ELR (cell line): ENCODE measurements around the gene TRIM47.

Experiments
- DNase-seq: peaks from one replicate; pipeline ENCODE4 v3.0.0-alpha.2; 2015; ENCODE audit warnings: low read depth

The TRIM47 gene, protein sequence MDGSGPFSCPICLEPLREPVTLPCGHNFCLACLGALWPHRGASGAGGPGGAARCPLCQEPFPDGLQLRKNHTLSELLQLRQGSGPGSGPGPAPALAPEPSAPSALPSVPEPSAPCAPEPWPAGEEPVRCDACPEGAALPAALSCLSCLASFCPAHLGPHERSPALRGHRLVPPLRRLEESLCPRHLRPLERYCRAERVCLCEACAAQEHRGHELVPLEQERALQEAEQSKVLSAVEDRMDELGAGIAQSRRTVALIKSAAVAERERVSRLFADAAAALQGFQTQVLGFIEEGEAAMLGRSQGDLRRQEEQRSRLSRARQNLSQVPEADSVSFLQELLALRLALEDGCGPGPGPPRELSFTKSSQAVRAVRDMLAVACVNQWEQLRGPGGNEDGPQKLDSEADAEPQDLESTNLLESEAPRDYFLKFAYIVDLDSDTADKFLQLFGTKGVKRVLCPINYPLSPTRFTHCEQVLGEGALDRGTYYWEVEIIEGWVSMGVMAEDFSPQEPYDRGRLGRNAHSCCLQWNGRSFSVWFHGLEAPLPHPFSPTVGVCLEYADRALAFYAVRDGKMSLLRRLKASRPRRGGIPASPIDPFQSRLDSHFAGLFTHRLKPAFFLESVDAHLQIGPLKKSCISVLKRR

DNA sequence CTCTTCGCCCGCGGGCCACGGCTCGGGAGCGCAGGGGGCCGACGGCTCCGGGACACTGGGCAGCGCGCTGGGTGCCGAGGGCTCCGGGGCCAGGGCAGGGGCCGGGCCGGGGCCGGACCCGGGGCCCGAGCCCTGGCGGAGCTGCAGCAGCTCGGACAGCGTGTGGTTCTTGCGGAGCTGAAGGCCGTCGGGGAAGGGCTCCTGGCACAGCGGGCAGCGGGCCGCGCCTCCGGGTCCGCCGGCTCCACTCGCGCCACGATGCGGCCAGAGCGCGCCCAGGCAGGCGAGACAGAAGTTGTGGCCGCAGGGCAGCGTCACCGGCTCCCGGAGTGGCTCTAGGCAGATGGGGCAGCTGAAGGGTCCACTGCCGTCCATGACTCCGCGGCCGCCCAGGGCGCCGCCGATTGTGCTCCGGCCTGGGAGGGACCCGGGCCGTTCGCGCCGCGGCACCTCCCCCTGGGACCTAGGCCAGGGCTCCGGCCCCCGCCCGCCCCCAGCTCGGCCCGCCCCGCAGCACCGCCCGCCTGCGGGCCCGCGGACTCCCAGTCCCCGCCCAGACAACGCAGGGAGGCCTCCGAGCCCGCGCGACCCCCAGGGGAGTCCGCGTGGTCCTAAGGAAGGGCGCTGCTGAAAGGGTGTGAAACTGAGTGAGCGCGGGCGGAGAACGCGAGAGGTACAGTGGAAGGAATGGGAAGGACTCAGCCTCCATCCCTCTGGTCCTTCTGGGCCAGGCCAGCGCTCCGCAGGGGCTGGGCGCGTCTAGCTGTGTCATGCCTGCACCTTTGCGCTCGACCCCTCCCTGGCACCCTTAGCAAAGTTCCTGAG is at the start of gene TRIM47:
TRIM47 (minus strand) TSS at position 408 of the 825 bp plus-strand sequence; CDS start at position 375, 33 bp downstream.
- DNase-seq = peak; percentile 69

DNA sequence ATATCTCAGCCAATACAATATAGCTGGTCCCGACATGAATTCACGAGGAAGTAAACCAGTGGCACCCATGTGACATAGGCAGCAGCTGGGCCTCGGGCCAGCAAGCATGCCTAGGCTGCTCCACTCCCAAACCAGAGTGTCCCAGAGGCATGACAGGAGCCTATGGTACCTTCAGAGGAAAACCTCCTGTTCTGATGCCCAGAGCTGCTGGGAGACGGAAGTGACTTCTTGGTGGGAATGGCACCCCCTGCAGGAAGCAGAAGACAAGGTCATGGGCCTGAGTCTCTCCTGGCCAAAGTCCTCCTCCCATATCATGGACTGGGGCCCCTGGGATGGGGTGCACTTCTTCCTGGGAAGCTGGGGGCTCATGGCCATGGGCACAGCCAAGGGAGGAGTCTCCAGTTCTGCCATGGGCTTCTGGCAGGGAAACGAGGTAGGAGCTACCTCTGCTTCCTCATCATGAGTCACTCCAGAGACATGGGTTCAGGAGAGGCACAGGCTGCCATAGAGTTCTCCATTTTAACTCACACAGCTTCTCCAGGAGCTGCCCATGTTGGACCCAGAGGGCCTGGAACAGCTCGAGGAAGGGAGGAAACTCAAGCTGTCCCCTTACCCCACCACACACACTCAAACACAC is 49.0 kb upstream of the TRIM47 start:
- DNase-seq = peak; percentile 35

DNA sequence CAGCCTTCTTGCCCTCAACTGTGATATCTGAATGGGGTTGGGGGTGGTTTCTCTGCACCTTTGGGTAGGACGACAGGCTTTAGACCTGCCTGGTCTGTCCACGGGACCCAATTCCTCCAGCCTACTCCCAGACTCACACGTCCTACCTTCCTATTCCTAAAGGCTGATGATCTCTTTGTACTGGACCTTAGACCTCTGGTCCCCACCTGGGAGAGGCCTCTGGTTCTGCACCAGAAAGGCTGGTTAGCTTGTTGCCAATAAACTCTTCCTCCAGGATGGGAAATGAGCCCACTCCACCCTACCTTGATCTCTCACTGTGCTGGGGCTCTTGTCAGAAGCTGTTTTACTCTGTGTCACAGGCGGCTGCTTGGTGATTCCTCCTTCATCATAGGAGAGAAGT is 48.1 kb upstream of the TRIM47 start:
- no peak for DNase-seq

DNA sequence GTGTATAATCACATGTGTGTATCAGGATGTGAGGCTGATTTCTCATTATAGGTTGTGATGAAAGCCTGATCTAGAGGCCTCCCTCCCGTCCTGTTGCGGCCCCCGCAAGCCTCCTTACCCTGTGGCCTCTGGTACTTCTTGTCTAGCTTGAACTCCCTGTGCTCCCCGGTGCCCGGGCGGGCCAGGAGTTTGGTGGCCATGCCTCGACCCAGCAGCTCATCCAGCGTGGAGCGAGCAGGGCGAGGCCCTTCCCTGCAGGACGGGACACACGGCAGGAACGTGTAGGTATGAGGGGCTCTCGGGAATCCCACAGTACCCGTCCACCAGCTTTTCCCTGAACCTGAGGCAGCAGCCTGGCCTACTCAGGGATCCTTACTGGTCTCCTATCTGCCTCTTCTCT is 47.5 kb upstream of the TRIM47 start:
- no peak for DNase-seq

DNA sequence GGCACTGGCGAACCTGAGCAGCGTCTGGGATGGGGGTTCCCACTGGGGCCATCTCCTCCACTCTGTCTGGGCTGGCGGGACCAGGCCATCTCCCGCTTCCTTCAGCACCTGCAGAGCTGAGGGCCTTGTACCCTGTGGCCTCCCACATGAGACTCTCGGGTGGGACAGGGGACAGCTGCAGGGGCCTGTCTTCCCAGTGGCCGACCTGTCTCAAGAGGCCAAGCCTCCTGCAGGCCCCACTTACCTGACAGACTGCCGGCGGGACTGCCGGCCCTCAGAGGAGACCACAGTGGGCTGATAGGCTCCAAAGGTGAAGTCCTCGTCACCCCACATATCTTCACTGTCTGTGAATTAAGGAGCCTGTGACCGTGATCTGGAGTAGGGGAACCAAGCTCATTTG is 46.7 kb upstream of the TRIM47 start:
- no peak for DNase-seq

DNA sequence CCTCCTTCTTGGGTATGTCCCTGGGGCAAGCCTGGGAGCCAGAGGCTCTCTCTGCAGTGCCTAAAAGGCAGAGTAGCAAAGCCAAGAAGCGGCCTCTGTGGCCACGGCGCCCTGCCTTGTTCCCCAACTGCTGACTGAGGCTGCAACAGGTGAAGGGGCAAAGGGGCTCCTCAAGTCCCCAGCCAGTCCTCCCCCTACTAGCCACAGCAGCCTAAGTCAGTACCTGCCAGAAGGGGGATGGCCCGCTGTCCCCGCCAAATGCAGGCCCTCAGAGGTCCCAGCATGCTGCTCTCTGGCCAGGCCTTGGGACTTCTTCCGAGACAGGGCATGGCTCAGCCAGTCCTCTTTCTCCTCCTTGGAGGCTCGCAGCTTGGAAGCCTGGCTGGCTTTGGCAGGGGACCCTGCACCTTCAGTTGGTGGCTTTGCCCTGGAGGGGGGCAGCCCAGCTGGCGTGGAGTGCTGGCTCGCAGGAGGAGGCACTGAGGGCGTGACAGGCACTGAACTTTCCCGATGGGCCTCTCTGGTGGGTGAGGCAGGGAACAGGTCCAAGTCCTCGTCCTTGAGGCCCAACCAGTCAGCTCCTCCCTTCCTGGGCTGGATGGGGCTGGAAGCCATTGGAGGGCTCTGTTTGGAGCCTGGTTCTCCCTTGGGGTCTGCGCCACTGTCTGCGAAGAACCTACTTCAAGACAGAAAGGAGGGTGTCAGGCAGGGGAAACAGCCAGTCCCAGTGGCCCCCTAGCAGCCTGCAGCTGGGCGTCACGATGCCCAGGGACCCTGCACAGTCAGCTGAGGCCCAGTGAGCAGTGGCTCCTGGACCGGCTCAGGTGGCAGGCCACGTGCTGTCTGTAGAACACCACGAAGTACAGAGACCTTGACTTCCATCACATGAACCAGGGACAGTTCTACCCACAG is 44.8 kb upstream of the TRIM47 start:
- no peak for DNase-seq

DNA sequence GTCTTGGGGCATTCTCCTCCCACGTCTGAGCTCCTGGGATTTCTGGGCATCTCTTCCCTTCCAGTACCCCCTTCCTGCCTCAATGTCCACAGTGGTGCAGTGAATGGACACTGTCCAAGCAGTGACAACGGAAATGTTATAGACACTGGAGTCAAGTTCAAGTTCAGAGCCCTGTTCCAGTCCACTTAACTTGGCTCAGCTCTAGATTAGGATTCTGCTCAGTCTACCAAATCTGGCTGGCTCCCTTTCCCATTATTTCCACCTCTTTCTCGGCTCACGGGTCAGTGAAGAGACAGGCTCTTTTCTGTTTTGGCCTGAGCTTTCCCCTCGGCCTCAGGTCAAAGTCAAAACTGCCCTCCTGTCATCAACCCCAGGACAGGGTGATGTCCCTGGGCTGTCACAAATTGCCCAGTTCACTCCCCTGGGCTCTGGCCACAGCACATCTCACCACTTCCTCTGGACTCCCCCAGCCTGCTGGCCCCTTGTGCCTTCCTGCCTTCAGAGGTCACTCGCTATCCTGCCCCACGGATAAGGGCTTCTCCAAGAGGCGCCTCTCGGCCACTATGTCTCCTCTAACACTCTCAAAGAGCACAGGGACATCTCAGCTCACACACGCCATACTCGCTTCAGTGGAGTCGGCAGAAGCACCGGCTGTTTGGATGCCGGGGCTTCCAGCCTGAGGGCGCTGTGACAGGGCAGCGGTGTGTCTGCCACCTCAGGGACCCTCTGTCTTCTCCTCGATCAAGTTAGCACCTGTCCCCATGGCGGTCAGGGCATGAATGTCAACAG is 44.0 kb upstream of the TRIM47 start:
- DNase-seq = no peak

DNA sequence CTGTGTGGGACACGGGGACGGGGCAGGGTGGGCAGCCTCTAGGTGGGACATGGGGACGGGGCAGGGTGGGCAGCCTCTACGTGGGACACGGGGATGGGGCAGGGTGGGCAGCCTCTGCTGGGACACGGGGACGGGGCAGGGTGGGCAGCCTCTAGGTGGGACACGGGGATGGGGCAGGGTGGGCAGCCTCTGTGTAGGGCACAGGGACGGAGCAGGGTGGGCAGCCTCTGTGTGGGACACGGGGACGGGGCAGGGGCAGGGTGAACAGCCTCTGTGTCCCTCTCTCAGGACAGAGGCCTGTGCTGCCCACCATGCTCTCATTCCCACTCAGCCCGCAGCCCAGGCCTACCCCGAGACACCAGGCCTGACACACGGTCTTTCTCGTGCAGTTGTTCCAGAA is 43.2 kb upstream of the TRIM47 start:
- DNase-seq = no peak

DNA sequence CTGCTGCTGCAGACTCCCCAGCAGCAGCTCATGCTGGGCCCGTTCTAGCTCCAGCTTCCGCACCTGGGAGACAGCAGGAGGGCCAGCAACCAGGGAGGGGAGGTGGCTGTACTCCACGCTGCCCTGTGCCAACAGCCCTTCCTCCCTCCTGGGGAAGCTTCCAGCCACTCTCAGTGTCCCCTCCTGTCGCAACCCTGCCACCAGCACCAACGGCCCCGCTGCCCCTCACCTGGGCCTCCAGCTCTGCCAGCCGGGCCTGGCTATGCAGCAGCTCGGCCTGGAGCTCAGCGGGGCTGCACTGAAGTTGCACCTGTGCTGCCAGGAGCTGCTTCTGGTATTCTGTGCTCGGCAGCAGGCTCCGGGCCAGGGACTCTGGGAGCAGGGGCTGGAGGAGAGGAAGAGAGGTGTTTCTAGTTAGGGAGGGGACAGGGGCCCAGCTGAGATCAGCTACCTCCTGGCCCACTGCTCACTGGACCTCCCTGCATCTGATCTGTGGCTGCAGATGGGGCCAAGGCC is 41.7 kb upstream of the TRIM47 start:
- no peak for DNase-seq

DNA sequence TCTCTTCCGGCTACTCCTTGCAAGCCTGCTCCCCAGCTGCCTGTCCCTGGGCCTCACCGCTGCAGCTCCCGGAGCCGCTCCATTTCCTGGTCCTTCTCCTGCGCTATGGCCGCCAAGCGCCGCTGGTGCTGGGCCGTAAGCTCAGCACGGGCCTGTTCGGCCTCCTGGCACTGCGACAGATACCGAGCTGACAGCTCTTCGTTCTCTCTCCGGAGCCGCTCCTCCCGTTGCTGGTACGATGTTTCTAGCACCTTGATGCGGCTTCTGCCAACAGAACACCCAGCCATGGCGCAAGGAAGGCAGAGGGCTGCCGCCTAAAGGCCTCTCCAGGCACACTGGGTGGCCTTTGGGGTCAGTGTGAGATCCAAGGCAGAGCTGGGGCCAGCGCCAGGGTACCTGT is 41.2 kb upstream of the TRIM47 start:
- DNase-seq = no peak

DNA sequence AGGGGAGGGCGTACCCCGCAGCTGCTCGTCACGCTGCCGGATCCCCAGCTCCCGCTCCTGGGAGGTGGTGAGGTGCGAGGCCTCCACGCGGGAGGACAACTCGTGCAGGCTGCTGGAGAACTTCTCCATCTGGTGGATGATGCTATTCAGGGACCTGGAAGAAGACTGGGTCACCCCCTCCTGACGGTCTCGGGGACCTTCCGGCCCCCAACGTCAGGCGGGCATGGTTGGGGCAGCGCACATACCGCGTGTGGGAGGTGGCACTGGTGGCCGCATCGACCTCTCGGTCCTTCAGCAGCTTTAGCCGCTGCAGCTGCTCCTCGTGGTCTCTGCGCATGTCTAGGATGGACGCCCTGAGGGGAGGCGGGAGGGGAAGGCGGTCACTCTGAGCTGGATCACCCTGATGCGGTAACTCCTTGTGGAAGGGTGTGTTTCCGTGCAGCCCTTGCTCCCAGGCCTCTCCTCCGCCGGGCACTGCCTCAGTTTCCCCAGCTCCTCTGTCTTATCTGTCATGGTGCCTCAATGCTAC is 39.6 kb upstream of the TRIM47 start:
- DNase-seq = no peak

DNA sequence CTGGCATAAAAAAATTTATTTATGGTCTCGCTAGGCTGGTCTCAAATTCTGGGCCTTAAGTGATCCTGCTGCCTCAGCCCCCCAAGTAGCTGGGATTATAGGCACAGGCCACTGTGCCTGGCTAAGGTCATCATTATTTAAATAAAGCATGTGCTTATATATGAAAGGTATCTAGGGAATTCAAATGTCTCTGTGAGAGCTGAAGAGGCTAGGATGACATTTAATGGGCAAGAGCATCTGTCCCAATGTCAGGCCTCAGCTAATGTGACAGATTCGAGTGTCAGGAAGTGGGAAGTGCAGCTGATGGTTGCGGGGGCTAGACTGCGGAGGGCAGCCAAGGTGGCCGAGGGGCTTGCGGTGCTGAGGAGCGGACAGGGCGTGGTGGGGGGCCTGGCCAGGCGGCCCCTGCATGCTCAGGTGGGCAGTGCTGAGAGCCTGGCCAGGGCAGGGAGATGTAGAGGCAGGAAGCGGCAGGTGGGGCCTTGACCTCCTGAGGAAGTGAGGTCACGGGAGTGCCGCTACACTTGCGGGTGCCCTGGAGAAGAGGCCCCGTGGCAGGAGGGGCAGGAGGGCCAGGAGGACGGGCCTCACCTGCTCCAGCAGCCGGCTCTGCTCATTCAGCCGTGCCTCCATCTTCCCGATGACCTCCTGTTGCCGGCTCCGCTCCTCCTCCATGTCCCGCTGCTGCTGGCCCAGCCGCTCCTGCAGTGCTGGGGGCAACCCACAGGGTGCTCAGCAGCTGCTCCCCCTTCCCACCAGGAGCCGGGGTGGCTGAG is 38.9 kb upstream of the TRIM47 start:
- no peak for DNase-seq

DNA sequence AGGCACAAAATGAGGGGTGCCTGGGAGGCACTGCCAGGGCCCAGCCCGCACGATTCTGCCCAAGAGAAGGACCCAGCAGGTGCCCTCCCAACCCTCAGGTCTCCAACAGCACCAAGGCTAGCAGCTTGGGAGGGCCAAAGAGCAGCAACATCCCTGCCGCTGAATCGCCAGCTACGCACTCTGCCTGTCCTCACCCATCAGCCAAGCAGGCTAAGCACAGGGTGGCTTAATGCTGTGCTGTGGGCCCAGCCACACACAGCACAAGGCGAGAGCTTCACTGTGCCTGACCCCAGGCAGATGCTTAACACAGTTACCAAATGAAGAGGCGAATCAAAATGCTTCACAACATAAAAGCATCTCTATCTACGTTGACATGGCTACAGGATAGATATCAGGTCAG is 36.9 kb upstream of the TRIM47 start:
- DNase-seq = no peak

DNA sequence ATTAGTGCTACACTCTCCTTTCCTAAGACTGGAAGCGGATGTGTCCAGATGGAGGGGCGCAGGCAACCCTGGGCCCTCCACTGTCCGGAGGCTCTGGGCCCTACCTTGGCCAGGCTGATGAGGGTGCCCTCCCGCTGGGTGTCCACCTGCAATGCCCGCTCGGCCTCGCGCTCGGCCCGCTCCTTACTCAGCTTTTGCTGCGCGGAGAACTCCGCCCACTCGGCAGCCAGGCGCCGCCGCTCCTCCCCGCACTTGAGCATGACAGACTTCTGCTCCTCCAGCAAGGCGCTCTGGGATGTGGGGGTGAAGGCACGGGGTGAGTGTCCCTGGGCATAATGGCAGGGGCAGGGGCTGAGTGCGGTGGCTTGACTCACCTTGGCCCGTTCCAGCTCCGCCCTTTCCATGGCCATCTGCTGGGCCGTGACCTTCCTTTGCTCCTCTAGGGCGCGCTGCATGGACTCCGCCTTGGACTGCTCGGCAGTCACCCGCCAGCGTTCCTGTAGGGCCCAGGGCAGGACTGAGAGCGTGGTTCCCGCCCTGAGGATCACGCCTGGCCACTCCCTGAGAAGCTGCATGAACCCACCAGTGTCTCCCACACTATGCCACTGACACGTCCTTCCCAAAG is 36.4 kb upstream of the TRIM47 start:
- DNase-seq = no peak

DNA sequence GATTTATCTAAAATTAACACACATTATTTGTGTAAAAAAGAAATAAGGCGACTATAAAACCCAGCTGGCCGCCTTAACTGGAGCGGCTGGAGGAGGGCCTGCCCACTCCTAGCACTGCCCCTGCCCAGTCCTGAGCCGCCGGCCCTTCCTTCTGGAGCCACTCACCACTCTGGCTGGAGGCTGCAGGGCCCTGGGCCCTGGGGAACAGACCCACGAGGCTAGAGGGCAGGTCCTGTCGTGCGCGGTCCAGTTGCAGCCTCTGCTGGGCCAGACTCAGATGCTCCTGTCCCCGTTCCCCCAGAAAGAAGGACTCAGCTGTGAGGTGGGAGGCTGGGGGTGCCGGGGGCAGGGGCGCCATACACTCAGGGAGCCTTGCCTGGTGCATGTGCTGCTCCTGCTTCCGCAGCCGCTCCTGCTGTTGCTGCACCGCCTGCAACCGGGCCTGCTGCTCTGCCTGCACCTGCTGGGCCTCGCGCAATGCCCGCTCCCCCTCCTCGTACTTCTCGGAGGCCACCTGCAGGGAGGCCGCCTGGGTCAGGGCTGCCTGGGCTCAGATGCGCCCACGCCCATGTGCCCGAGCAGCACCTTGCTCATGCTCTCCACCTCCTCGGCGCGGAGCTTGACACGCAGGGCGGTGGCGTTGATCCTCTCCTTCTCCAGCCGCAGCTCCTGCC is 35.3 kb upstream of the TRIM47 start:
- DNase-seq = no peak

DNA sequence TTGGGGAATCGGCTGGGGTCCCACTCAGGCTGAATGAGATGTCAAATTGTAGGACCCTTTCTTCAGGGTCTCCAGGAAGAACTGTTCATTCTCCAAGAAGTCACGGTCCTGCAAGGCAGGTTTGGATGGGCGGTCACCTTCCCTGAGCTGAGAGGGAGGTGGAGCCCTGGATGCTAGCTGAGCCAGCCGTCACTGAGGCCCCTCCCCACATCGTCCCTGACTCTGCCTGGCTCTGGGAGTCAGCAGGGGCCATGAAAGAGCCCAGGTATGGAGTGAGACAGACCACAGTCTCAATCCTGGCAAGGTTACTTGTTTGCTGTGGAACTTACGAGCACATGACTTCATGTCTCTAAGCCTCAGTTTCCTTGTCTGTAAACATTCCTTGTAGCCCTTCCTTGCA is 32.3 kb upstream of the TRIM47 start:
- no peak for DNase-seq

DNA sequence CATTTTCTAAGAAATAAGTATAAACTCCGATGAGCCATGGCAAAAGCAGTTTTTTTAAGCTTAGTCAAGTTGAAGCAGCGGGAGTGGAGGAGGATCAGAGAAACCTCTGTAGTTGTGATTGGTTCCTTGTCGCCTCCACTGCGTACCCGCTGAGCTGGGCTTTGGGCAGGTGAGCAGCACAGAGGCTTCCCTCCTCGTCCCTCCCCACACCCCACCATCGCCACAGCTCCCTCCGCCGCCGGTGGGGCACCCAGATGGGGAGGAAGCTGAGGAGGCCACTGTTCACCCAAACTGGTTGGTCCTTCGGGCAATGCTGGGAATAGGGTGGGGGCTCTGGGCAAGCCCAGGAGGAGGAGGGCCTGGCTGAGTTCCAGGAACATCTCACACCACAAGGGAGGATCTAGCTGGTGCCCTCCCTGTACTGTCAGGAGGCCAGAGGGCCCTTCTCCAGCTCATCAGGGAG is 31.5 kb upstream of the TRIM47 start:
- DNase-seq = no peak
